ENCODE data around the gene DPP7.

DPP7 gene

GRCh38 chr9:137095664-137096517, 18.6 kb downstream of the DPP7 start:
- DNase-seq, result no peak

GRCh38 chr9:137089232-137089947, 25.1 kb downstream of the DPP7 start:
- DNase-seq, result peak in 3 of 51 donors; percentile 18 to 49 (median 22)

- no peak for DNase-seq
These were observed 26.4 kb downstream of the DPP7 start for GRCh38 chr9:137088121-137088520.

- DNase-seq, result no peak
These were observed 27.1 kb downstream of the DPP7 start for GRCh38 chr9:137087409-137087925.

GRCh38 chr9:137086531-137087408, 27.8 kb downstream of the DPP7 start, which contains the start of gene MAN1B1:
Gene MAN1B1 (plus strand): TSS chr9:137086985. CDS start chr9:137087000, 15 bp downstream.
- peak; percentile 77 to 98 (median 95) for DNase-seq

- peak in 1 of 51 donors; percentile 58 for DNase-seq
These were observed 28.5 kb downstream of the DPP7 start for GRCh38 chr9:137085920-137086530.

- DNase-seq, result no peak
These were observed 30.0 kb downstream of the DPP7 start for GRCh38 chr9:137084526-137084925.

- peak in 5 of 51 donors; percentile 25 to 82 (median 44) for DNase-seq
These were observed 31.0 kb downstream of the DPP7 start for GRCh38 chr9:137083394-137084004.

- DNase-seq, result no peak
These were observed 31.6 kb downstream of the DPP7 start for GRCh38 chr9:137082925-137083290.

GRCh38 chr9:137082222-137082924, 32.2 kb downstream of the DPP7 start:
- DNase-seq, result no peak

GRCh38 chr9:137080260-137081122, 34.0 kb downstream of the DPP7 start:
- DNase-seq, result no peak

GRCh38 chr9:137079401-137079787, 35.1 kb downstream of the DPP7 start:
- no peak for DNase-seq

- DNase-seq, result no peak
These were observed 35.7 kb downstream of the DPP7 start for GRCh38 chr9:137078701-137079400.

- DNase-seq, result no peak
These were observed 36.5 kb downstream of the DPP7 start for GRCh38 chr9:137077758-137078693.

GRCh38 chr9:137077010-137077747, 37.4 kb downstream of the DPP7 start, which contains the start of gene UAP1L1:
Gene UAP1L1 (plus strand): TSS chr9:137077517. CDS start chr9:137077533, 16 bp downstream.
- DNase-seq, result peak in 48 of 51 donors; percentile 23 to 91 (median 73)

GRCh38 chr9:137076636-137077009, 37.9 kb downstream of the DPP7 start:
- peak in 1 of 51 donors; percentile 60 for DNase-seq
